Ishikawa (cell line): ENCODE results near the gene HNRNPA2B1.

Experiments
- CEBPB ChIP-seq: IDR thresholded peaks from 2 replicates; pipeline ENCODE4 v1.6.1; 2012
- EP300 ChIP-seq: IDR thresholded peaks from 2 replicates; pipeline ENCODE4 v1.6.1; 2012; ENCODE audit warnings: borderline replicate concordance
- FOXM1 ChIP-seq: IDR thresholded peaks from 2 replicates; pipeline ENCODE4 v1.6.1; 2012; ENCODE audit warnings: low read depth, borderline replicate concordance
- MAX ChIP-seq: IDR thresholded peaks from 2 replicates; pipeline ENCODE4 v1.6.1; 2012
- RAD21 ChIP-seq: IDR thresholded peaks from 2 replicates; pipeline ENCODE4 v1.6.1; 2012; ENCODE audit warnings: low read depth
- REST ChIP-seq: IDR thresholded peaks from 2 replicates; pipeline ENCODE4 v1.6.1; 2012; ENCODE audit warnings: low read depth, mild to moderate bottlenecking
- TAF1 ChIP-seq: IDR thresholded peaks from 2 replicates; pipeline ENCODE4 v1.6.1; 2012; ENCODE audit warnings: low read depth, mild to moderate bottlenecking
- TEAD4 ChIP-seq: IDR thresholded peaks from 2 replicates; pipeline ENCODE4 v1.6.1; 2012
- USF1 ChIP-seq: IDR thresholded peaks from 2 replicates; pipeline ENCODE4 v1.6.1; 2012
- YY1 ChIP-seq: IDR thresholded peaks from 2 replicates; pipeline ENCODE4 v1.6.1; 2012; ENCODE audit warnings: low read depth
- ZBTB7A ChIP-seq: IDR thresholded peaks from 2 replicates; pipeline ENCODE4 v1.6.1; 2012; ENCODE audit warnings: low read depth

- TF ChIP-seq REST (no peak), YY1 (no peak), CEBPB (no peak), EP300 (no peak), TEAD4 (no peak), MAX (no peak), FOXM1 (no peak), TAF1 (no peak), ZBTB7A (no peak), USF1 (no peak), RAD21 (no peak)
Observed at GRCh38 chr7:26169271-26169670, 31.3 kb downstream of the HNRNPA2B1 start.
